Lung (tissue), 12 donors: ENCODE data around the gene BEND3. TPM values are rescaled to one million over a fixed set of nuclear protein-coding genes. Genes with fewer than 3 reads are reported as not detected.

Experiments
- ATAC-seq: fragments of 200-7000 bp; cut with Tn5 transposase; one replicate; pipeline ENCODE4 v1.9.1; 2020; ENCODE audit warnings: moderate number of reproducible peaks; ENCODE audit not compliant: insufficient read depth, low FRiP score
- DNase-seq, 3 donors: peaks; one replicate each; pipeline ENCODE4 v3.0.0-alpha.2; 2013 to 2017
- H3K27ac ChIP-seq, 2 donors: one replicate each; pipeline ENCODE4 v1.5.1; 2013; ENCODE audit warnings: mild to moderate bottlenecking in 2 of 2, moderate library complexity in 2 of 2, control low read depth in 1 of 2, inconsistent platforms in 1 of 2, low read depth in 1 of 2, low read length in 1 of 2
- H3K27me3 ChIP-seq, 3 donors: one replicate each; pipeline ENCODE4 v1.5.1; 2013; ENCODE audit warnings: low read length in 2 of 3; ENCODE audit not compliant: control insufficient read depth in 3 of 3, insufficient read depth in 3 of 3
- H3K36me3 ChIP-seq, 4 donors: one replicate each; pipeline ENCODE4 v1.5.1; 2013; ENCODE audit warnings: low read length in 4 of 4, mild to moderate bottlenecking in 1 of 4, moderate library complexity in 1 of 4; ENCODE audit not compliant: control insufficient read depth in 4 of 4, insufficient read depth in 4 of 4
- H3K4me1 ChIP-seq, 5 donors: one replicate each; pipeline ENCODE4 v1.5.1; 2013; ENCODE audit warnings: low read length in 5 of 5, mild to moderate bottlenecking in 2 of 5, moderate library complexity in 1 of 5; ENCODE audit not compliant: control insufficient read depth in 5 of 5, insufficient read depth in 5 of 5
- H3K4me3 ChIP-seq: one replicate; pipeline ENCODE4 v1.5.1; 2013; ENCODE audit warnings: mild to moderate bottlenecking, control low read depth, moderate library complexity
- H3K9ac ChIP-seq, 2 donors: one replicate each; pipeline ENCODE4 v1.5.1; 2013; ENCODE audit warnings: low read length in 2 of 2, control low read depth in 1 of 2; ENCODE audit not compliant: insufficient read depth in 1 of 2
- H3K9me3 ChIP-seq, 4 donors: one replicate each; pipeline ENCODE4 v1.5.1; 2013; ENCODE audit warnings: low read length in 3 of 4, mild to moderate bottlenecking in 1 of 4, moderate library complexity in 1 of 4; ENCODE audit not compliant: control insufficient read depth in 4 of 4, insufficient read depth in 3 of 4
- CTCF ChIP-seq: IDR thresholded peaks from 2 replicates; pipeline ENCODE4 v1.5.1; 2012; ENCODE audit warnings: mild to moderate bottlenecking; ENCODE audit errors: control extremely low read depth, extremely low read depth
- WGBS, 2 donors: extraction: QIAGEN DNeasy Blood & Tissue Kit; methylation state at CpG; one replicate each; pipeline ENCODE4 v1.1.7; 2013; 5-methylcytosine and 5-hydroxymethylcytosine counted together
- polyA plus RNA-seq, 2 donors: library from polyadenylated mRNA; stranded (reverse); fragments of 200-250 nt; gene quantifications; one replicate each; pipeline ENCODE4 v1.2.1, GENCODE V29; 2013
- total RNA-seq, 2 donors: library from RNA; depleted of rRNA in 1 of 2; stranded (reverse); fragments of >200 nt in 1 of 2; gene quantifications; one replicate each; pipeline ENCODE4 v1.2.1, GENCODE V29; 2014 to 2021
- donor health status: control.
- donor health status: control.
- donor health status: Bipolar disorder and iron deficiency.
- donor health status: healthy.
- donor health status: DM: yes; HTN: yes; CAD: no.

BEND3 gene
- total and polyA plus RNA-seq, 4 donors, result 1.2 to 4.4 (median 2.5) TPM

GRCh38 chr6:107122748-107123147 is 7.4 kb upstream of the BEND3 start:
- no peak for TF ChIP-seq CTCF
- Histone ChIP-seq H3K9ac (no peak overlapping the region), H3K36me3 (no peaks in the 10 kb centered on the region), H3K27me3 (peaks cover 0 to 3% (median 2%) of the 10 kb centered on the region in 3 donors), H3K27ac (no peak overlapping the region), H3K4me3 (no peak overlapping the region), H3K9me3 (no peaks in the 10 kb centered on the region), H3K4me1 (peaks cover 0 to 2% (median 0%) of the 10 kb centered on the region in 5 donors)
- WGBS, 2 donors, result 84 to 85% methylated on average over 4 of the region's 4 CpGs
- ATAC-seq (no peak), DNase-seq (no peak)

- DNase-seq, result no peak
- Histone ChIP-seq H3K27ac (no peak overlapping the region), H3K9ac (no peak overlapping the region), H3K36me3 (no peaks in the 10 kb centered on the region), H3K4me3 (no peak overlapping the region), H3K4me1 (peaks cover 0 to 2% (median 0%) of the 10 kb centered on the region in 5 donors), H3K27me3 (peaks cover 0 to 5% (median 3%) of the 10 kb centered on the region in 3 donors), H3K9me3 (no peaks in the 10 kb centered on the region)
- ATAC-seq, result no peak
- TF ChIP-seq CTCF, result no peak
- 78 to 79% methylated on average over 8 of the region's 8 CpGs for WGBS, 2 donors
Observed at GRCh38 chr6:107121964-107122495, 6.7 kb upstream of the BEND3 start.

- Histone ChIP-seq H3K4me3 (no peak overlapping the region), H3K9ac (no peak overlapping the region), H3K36me3 (no peaks in the 10 kb centered on the region), H3K9me3 (no peaks in the 10 kb centered on the region), H3K27ac (no peak overlapping the region), H3K4me1 (peaks cover 0 to 5% (median 0%) of the 10 kb centered on the region in 5 donors), H3K27me3 (peaks cover 0 to 5% (median 3%) of the 10 kb centered on the region in 3 donors)
- WGBS, 2 donors, result 85 to 88% methylated on average over 6 of the region's 6 CpGs
- TF ChIP-seq CTCF, result no peak
- no peak for ATAC-seq
- no peak for DNase-seq
Observed at GRCh38 chr6:107121266-107121665, 6.0 kb upstream of the BEND3 start.

- peaks cover 0 to 9% (median 0%) of the 10 kb centered on the region in 5 donors for H3K4me1 ChIP-seq
Observed at GRCh38 chr6:107120404-107120803, 5.1 kb upstream of the BEND3 start.

More at GRCh38 chr6:107120404-107120803, 5.1 kb upstream of the BEND3 start:
- DNase-seq, result no peak
- WGBS, 2 donors, result 83 to 98% methylated on average over 4 of the region's 4 CpGs
- Histone ChIP-seq H3K9me3 (no peaks in the 10 kb centered on the region), H3K4me3 (no peak overlapping the region), H3K9ac (no peak overlapping the region), H3K27me3 (peaks cover 0 to 5% (median 3%) of the 10 kb centered on the region in 3 donors), H3K27ac (no peak overlapping the region), H3K36me3 (no peaks in the 10 kb centered on the region)
- no peak for TF ChIP-seq CTCF
- ATAC-seq, result no peak
